B cell (primary cell): Measurements from ENCODE around the gene GPR146. TPM values are rescaled to one million over a fixed set of nuclear protein-coding genes. Genes with fewer than 3 reads are reported as not detected.
A peak's percentile ranks its signal among the peaks of the same experiment; 100 is the strongest.

Source experiments
- ATAC-seq: fragments of 200-7000 bp; cut with Tn5 transposase; one replicate; pipeline ENCODE4 v1.10.0; 2021; ENCODE audit warnings: low read depth, mild to moderate bottlenecking, moderate number of reproducible peaks, moderate library complexity
- CTCF ChIA-PET: fragments of 350-600 bp; sonication (Branson Sonifier 250); formaldehyde crosslinking; loops from one replicate; lab custom pipeline; 2021; ENCODE audit warnings: antibody characterized with exemption, inconsistent platforms; lab: Charles Lee
- POLR2A ChIA-PET: fragments of 350-600 bp; sonication (Branson Sonifier 250); formaldehyde crosslinking; loops from one replicate; lab custom pipeline; 2021; ENCODE audit warnings: antibody characterized with exemption; lab: Charles Lee
- DNase-seq: peaks from one replicate; pipeline ENCODE4 v3.0.0; 2013
- H2AFZ ChIP-seq: 2 replicates; pipeline ENCODE4 v1.6.1; 2012; ENCODE audit warnings: mild to moderate bottlenecking, low read depth, low read length; ENCODE audit not compliant: insufficient read depth, poor library complexity, severe bottlenecking
- H3K27ac ChIP-seq, 2 donors: 1 replicate in 1 of 2; 2 replicates in 1 of 2; pipeline ENCODE4 v1.5.1; 2012 to 2013; ENCODE audit warnings: low read length in 2 of 2, mild to moderate bottlenecking in 2 of 2, moderate library complexity in 1 of 2
- H3K27me3 ChIP-seq, 4 experiments: fragments of 200-600 bp in 1 of 4; sonication (generic) in 1 of 4; replicated peaks in 1 of 4; 1 replicate in 2 of 4; 2 replicates in 2 of 4; pipeline versions ENCODE4 v1.6.1 to v1.7.0; 2013 to 2016; ENCODE audit warnings: low read length in 3 of 4, mild to moderate bottlenecking in 2 of 4, mixed read lengths in 1 of 4, moderate library complexity in 1 of 4; ENCODE audit not compliant: insufficient read depth in 4 of 4, control insufficient read depth in 3 of 4; ENCODE audit errors: control extremely low read depth in 1 of 4
- H3K36me3 ChIP-seq, 2 experiments: replicated peaks in 1 of 2; 1 replicate in 1 of 2; 2 replicates in 1 of 2; pipeline versions ENCODE4 v1.6.1 to v1.7.1; 2013; ENCODE audit warnings: low read length in 1 of 2; ENCODE audit not compliant: insufficient read depth in 2 of 2, control insufficient read depth in 1 of 2; ENCODE audit errors: control extremely low read depth in 1 of 2, extremely low read depth in 1 of 2
- H3K4me1 ChIP-seq, 2 donors: fragments of 200-600 bp in 1 of 2; sonication (generic) in 1 of 2; 1 replicate in 1 of 2; 2 replicates in 1 of 2; pipeline versions ENCODE4 v1.5.1 to v1.6.1; 2013 to 2017; ENCODE audit warnings: low read length in 2 of 2; ENCODE audit not compliant: control insufficient read depth in 2 of 2, insufficient read depth in 2 of 2
- H3K4me2 ChIP-seq: replicated peaks from 2 replicates; pipeline ENCODE3; 2012; ENCODE audit warnings: mild to moderate bottlenecking, low read depth, low read length; ENCODE audit not compliant: poor library complexity, severe bottlenecking
- H3K4me3 ChIP-seq, 5 experiments: fragments of 200-600 bp in 1 of 5; sonication (generic) in 1 of 5; 1 replicate in 3 of 5; 2 replicates in 2 of 5; pipeline versions ENCODE4 v1.5.1 to v1.7.0; 2011 to 2016; ENCODE audit warnings: low read length in 4 of 5, mild to moderate bottlenecking in 4 of 5, low read depth in 2 of 5, control low read depth in 1 of 5, moderate library complexity in 1 of 5; ENCODE audit not compliant: insufficient read depth in 1 of 5; ENCODE audit errors: control extremely low read depth in 1 of 5, extremely low read depth in 1 of 5
- H3K79me2 ChIP-seq: fragments of 200-600 bp; sonication (generic); one replicate; pipeline ENCODE4 v1.6.0; 2016; ENCODE audit warnings: low read length; ENCODE audit not compliant: control insufficient read depth, insufficient read depth
- H3K9ac ChIP-seq: fragments of 200-600 bp; sonication (generic); 2 replicates; pipeline ENCODE4 v1.6.1; 2017; ENCODE audit warnings: mild to moderate bottlenecking, low read length, moderate library complexity
- H3K9me3 ChIP-seq, 3 donors: one replicate each; pipeline versions ENCODE4 v1.6.1 to v1.7.1; 2013; ENCODE audit warnings: low read length in 2 of 3; ENCODE audit not compliant: control insufficient read depth in 2 of 3, insufficient read depth in 1 of 3; ENCODE audit errors: control extremely low read depth in 1 of 3
- H4K20me1 ChIP-seq: 2 replicates; pipeline ENCODE4 v1.6.0; 2012; ENCODE audit warnings: mild to moderate bottlenecking, low read length; ENCODE audit not compliant: insufficient read depth, control insufficient read depth, poor library complexity, severe bottlenecking
- H3K27ac Mint-ChIP-seq: one replicate; pipeline ENCODE4 v1.8.0; 2021; ENCODE audit warnings: mixed read lengths
- H3K27me3 Mint-ChIP-seq: one replicate; pipeline ENCODE4 v1.8.0; 2021; ENCODE audit warnings: mixed read lengths
- H3K4me1 Mint-ChIP-seq: one replicate; pipeline ENCODE4 v1.8.0; 2021; ENCODE audit warnings: mixed read lengths
- H3K4me3 Mint-ChIP-seq: one replicate; pipeline ENCODE4 v1.8.0; 2021; ENCODE audit warnings: mixed read lengths
- H3K9me3 Mint-ChIP-seq: one replicate; pipeline ENCODE4 v1.8.0; 2022; ENCODE audit warnings: mixed read lengths; ENCODE audit not compliant: insufficient read depth
- CTCF ChIP-seq: fragments of 200-600 bp; IDR thresholded peaks from one replicate; pipeline ENCODE4 v1.8.0; 2022; ENCODE audit warnings: antibody characterized with exemption, mild to moderate bottlenecking
- EZH2 ChIP-seq: IDR thresholded peaks from 2 replicates; pipeline ENCODE4 v1.6.1; 2012; ENCODE audit warnings: borderline replicate concordance, low read depth, mild to moderate bottlenecking, moderate library complexity, low read length; ENCODE audit not compliant: insufficient read depth, poor library complexity, severe bottlenecking
- WGBS: methylation state at CpG from one replicate; pipeline ENCODE4 v1.1.5; 2013; ENCODE audit warnings: missing lambda C conversion rate; ENCODE audit not compliant: insufficient coverage; 5-methylcytosine and 5-hydroxymethylcytosine counted together
- intact Hi-C: fragments of 100-400 bp; cut with micrococcal nuclease; formaldehyde crosslinking; loops from one replicate; pipeline ENCODE4 v1.10.0; 2022
- polyA plus RNA-seq: library from polyadenylated mRNA; depleted of rRNA; stranded (reverse); fragments of >200 nt; gene quantifications from 2 replicates; pipeline ENCODE4 v1.2.3, GENCODE V29; 2012
- total RNA-seq, 2 donors: library from RNA; stranded (reverse); fragments of 120-200 nt in 1 of 2; gene quantifications; 1 replicate in 1 of 2; 2 replicates in 1 of 2; pipeline versions ENCODE4 v1.2.3 to v1.2.4, GENCODE V29; 2013 to 2022

The GPR146 gene
- total and polyA plus RNA-seq, 2 donors (not counting 1 experiment from before 2014, with no cell fraction given): 4.2 to 45.4 TPM

DNA sequence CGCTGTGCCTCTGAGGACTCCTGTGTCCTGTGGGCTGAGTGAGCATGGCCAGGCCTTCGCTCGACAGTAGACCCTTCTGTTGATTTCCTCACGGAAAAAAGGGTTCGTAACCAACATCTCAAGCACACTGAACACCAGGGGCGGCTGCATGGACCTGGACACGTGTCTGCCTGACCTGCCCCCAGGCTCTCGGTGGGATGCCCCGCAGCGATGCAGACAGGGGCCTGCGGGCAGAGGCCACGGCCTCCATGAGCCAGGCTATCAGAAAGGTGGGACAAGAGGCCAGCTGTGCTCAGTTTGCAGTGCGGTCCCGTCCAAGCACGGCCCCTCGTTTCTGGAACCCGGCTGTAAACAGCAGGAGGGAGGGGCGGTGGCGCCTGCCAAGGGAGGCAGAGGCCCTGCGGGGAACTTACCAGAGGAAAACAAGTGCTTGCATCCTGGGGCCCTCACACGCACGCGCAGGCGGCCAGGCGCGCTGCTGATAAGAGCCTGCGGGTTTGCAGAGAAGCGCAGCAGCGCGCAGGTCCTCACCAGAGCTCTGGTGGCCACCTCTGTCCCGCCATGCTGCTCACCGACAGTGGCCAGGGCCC is 10.6 kb downstream of the GPR146 start:
- ChIA-PET POLR2A (interaction anchor here (0.8 to 1.4 kb wide), 2 partner anchors 32 to 62 kb away, joined by 3 to 4 read pairs; no protein-coding TSS in a partner anchor), CTCF (interaction anchor here (0.8 to 16.5 kb wide), 4 partner anchors 10 to 59 kb away, joined by 3 to 496 read pairs (median 6); partner anchors contain the start of gene GPR146)
- peaks cover 20% of the 10 kb centered on the region for H3K27me3 Mint-ChIP-seq
- 23% methylated on average over 32 of the region's 32 CpGs for WGBS
- H3K36me3 ChIP-seq: no peaks in the 10 kb centered on the region
- H3K79me2 ChIP-seq: peaks cover 5% of the 10 kb centered on the region
- peaks cover 25% of the 10 kb centered on the region for H4K20me1 ChIP-seq
- peak; percentile 62 for DNase-seq
- H3K4me2 ChIP-seq: peak overlapping the region; percentile 57
- H3K4me3 Mint-ChIP-seq: peak overlapping the region; percentile 87
- peaks cover 22% of the 10 kb centered on the region in 2 donors for H3K4me1 ChIP-seq
- peak; percentile 49 for ATAC-seq
- no peaks in the 10 kb centered on the region for H3K9me3 Mint-ChIP-seq
- intact Hi-C loops: no loop called here
- peaks cover 0 to 51% (median 12%) of the 10 kb centered on the region in 4 experiments for H3K27me3 ChIP-seq
- H3K9me3 ChIP-seq: peaks cover 0 to 14% (median 0%) of the 10 kb centered on the region in 3 donors
- no peak overlapping the region for H3K27ac Mint-ChIP-seq
- no peak overlapping the region for H3K9ac ChIP-seq
- no peak overlapping the region for H2AFZ ChIP-seq
- H3K4me1 Mint-ChIP-seq: peaks cover 27% of the 10 kb centered on the region
- TF ChIP-seq CTCF (no peak), EZH2 (no peak)
- H3K4me3 ChIP-seq: no peak overlapping the region
- H3K27ac ChIP-seq: no peak overlapping the region

- H3K27ac Mint-ChIP-seq: no peak overlapping the region
- Histone ChIP-seq H3K4me2 (peak overlapping the region; percentile 57), H3K36me3 (no peaks in the 10 kb centered on the region), H3K4me1 (peaks cover 27 to 28% of the 10 kb centered on the region in 2 donors), H2AFZ (no peak overlapping the region), H3K9me3 (peaks cover 0 to 18% (median 0%) of the 10 kb centered on the region in 3 donors), H3K79me2 (peaks cover 5% of the 10 kb centered on the region), H3K9ac (no peak overlapping the region), H3K27me3 (peaks cover 0 to 51% (median 14%) of the 10 kb centered on the region in 4 experiments), H3K27ac (no peak overlapping the region), H4K20me1 (peaks cover 25% of the 10 kb centered on the region), H3K4me3 (no peak overlapping the region)
- ATAC-seq (peak; percentile 8), DNase-seq (peak; percentile 47)
- peak overlapping the region; percentile 87 for H3K4me3 Mint-ChIP-seq
- WGBS: 26% methylated on average over 15 of the region's 15 CpGs
- ChIA-PET POLR2A (interaction anchor here (0.8 to 1.4 kb wide), 2 partner anchors 32 to 62 kb away, joined by 3 to 4 read pairs; no protein-coding TSS in a partner anchor), CTCF (interaction anchor here (0.9 to 16.5 kb wide), 4 partner anchors 10 to 60 kb away, joined by 3 to 496 read pairs (median 8); partner anchors contain the start of genes GPER1 and GPR146)
- no peaks in the 10 kb centered on the region for H3K9me3 Mint-ChIP-seq
- intact Hi-C loops: no loop called here
- H3K4me1 Mint-ChIP-seq: peaks cover 32% of the 10 kb centered on the region
- no peak for TF ChIP-seq CTCF
- no peak for TF ChIP-seq EZH2
- H3K27me3 Mint-ChIP-seq: peaks cover 20% of the 10 kb centered on the region
Measured at GRCh38 chr7:1055491-1055955, 11.2 kb downstream of the GPR146 start.
